ENCODE results near the gene PITRM1.

DNA sequence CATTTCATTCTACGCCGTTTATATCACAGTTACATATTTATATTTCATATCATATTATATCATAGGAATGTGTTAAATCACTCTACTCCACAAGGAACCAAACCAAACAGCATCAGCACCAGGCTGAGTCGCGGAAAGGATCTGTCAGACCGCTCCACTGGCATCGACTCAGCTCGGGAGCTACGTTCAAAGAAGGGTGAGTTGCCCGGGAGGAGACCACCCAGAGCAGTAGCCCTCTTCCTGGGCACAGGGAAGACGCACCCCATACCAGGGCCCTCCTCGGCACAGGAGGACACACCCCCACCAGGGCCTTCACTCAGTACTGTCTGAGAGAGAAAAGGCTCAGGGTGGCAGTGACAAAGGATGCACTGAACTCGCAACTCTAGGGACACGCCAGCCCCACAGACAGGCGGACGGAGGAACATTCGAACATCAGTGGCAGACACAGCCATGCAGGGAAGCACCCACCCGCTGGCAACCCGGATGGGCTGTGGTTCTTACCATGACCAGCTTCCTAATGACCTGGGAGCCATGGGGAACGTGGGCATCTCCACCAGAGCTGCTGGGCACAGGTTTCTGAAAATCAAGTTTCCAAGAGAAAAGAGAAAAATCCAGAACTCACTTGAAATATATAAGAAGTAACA, 28.7 kb downstream of the PITRM1 start:
- TF ChIP-seq, protein P1, sequence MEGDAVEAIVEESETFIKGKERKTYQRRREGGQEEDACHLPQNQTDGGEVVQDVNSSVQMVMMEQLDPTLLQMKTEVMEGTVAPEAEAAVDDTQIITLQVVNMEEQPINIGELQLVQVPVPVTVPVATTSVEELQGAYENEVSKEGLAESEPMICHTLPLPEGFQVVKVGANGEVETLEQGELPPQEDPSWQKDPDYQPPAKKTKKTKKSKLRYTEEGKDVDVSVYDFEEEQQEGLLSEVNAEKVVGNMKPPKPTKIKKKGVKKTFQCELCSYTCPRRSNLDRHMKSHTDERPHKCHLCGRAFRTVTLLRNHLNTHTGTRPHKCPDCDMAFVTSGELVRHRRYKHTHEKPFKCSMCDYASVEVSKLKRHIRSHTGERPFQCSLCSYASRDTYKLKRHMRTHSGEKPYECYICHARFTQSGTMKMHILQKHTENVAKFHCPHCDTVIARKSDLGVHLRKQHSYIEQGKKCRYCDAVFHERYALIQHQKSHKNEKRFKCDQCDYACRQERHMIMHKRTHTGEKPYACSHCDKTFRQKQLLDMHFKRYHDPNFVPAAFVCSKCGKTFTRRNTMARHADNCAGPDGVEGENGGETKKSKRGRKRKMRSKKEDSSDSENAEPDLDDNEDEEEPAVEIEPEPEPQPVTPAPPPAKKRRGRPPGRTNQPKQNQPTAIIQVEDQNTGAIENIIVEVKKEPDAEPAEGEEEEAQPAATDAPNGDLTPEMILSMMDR (IDR thresholded peaks at IDR 0.05) = no peak
- TF ChIP-seq POLR2AphosphoS5 (IDR thresholded peaks at IDR 0.05) = no peak
- no peak for TF ChIP-seq EP300 (IDR thresholded peaks at IDR 0.05)

All from upper lobe of left lung (tissue), 4 donors.